Astrocyte (in vitro differentiated cells and primary cell): Measurements from ENCODE around the gene STX16. TPM values are rescaled to one million over a fixed set of nuclear protein-coding genes. Genes with fewer than 3 reads are reported as not detected.

Source experiments
- DNase-seq: peaks from one replicate; pipeline ENCODE4 v3.0.0-alpha.2; 2010; ENCODE audit warnings: low read depth
- FAIRE-seq: peaks from 2 replicates; lab custom pipeline; 2011; peaks lifted over from hg19 to GRCh38; lab: Jason Lieb, UNC
- H2AFZ ChIP-seq: 2 replicates; pipeline ENCODE4 v1.6.0; 2012; ENCODE audit warnings: low read depth, low read length, inconsistent platforms
- H3K27ac ChIP-seq: 2 replicates; pipeline ENCODE4 v1.5.1; 2011; ENCODE audit warnings: low read depth, low read length, inconsistent platforms
- H3K27me3 ChIP-seq: 2 replicates; pipeline ENCODE4 v1.6.0; 2011; ENCODE audit warnings: low read length, inconsistent platforms; ENCODE audit not compliant: insufficient read depth
- H3K36me3 ChIP-seq: 2 replicates; pipeline ENCODE4 v1.5.1; 2011; ENCODE audit warnings: low read length, inconsistent platforms; ENCODE audit not compliant: insufficient read depth
- H3K4me1 ChIP-seq: 2 replicates; pipeline ENCODE4 v1.5.1; 2011; ENCODE audit warnings: low read length, inconsistent platforms; ENCODE audit not compliant: insufficient read depth
- H3K4me2 ChIP-seq: 2 replicates; pipeline ENCODE4 v1.6.0; 2012; ENCODE audit warnings: low read length, inconsistent platforms
- H3K4me3 ChIP-seq: 2 replicates; pipeline ENCODE4 v1.5.1; 2011; ENCODE audit warnings: low read depth, mild to moderate bottlenecking, low read length, inconsistent platforms; ENCODE audit not compliant: insufficient read depth
- H3K79me2 ChIP-seq: 2 replicates; pipeline ENCODE4 v1.6.0; 2012; ENCODE audit warnings: mild to moderate bottlenecking, low read length, inconsistent platforms; ENCODE audit not compliant: insufficient read depth
- H3K9ac ChIP-seq: 2 replicates; pipeline ENCODE4 v1.6.0; 2012; ENCODE audit warnings: mild to moderate bottlenecking, low read length, inconsistent platforms
- H3K9me3 ChIP-seq: 2 replicates; pipeline ENCODE4 v1.5.1; 2012; ENCODE audit warnings: low read depth, mild to moderate bottlenecking, low read length, inconsistent platforms; ENCODE audit not compliant: insufficient read depth
- H4K20me1 ChIP-seq: 2 replicates; pipeline ENCODE4 v1.6.0; 2012; ENCODE audit warnings: low read length, inconsistent platforms; ENCODE audit not compliant: insufficient read depth
- H3K27ac Mint-ChIP-seq: one replicate; pipeline ENCODE4 v1.8.0; 2021; ENCODE audit warnings: mild to moderate bottlenecking, mixed read lengths; ENCODE audit not compliant: unreplicated experiment
- H3K27me3 Mint-ChIP-seq: one replicate; pipeline ENCODE4 v1.8.0; 2021; ENCODE audit warnings: low read depth, mixed read lengths; ENCODE audit not compliant: unreplicated experiment
- H3K36me3 Mint-ChIP-seq: one replicate; pipeline ENCODE4 v1.8.0; 2021; ENCODE audit warnings: low read depth, mixed read lengths; ENCODE audit not compliant: unreplicated experiment
- H3K4me1 Mint-ChIP-seq: one replicate; pipeline ENCODE4 v1.8.0; 2021; ENCODE audit warnings: low read depth, mixed read lengths; ENCODE audit not compliant: unreplicated experiment
- H3K4me3 Mint-ChIP-seq: one replicate; pipeline ENCODE4 v1.8.0; 2021; ENCODE audit warnings: mild to moderate bottlenecking, moderate library complexity, mixed read lengths; ENCODE audit not compliant: unreplicated experiment
- H3K9me3 Mint-ChIP-seq: one replicate; pipeline ENCODE4 v1.8.0; 2021; ENCODE audit warnings: mild to moderate bottlenecking, mixed read lengths; ENCODE audit not compliant: unreplicated experiment
- EZH2 ChIP-seq: IDR thresholded peaks from 2 replicates; pipeline ENCODE4 v1.6.1; 2012; ENCODE audit warnings: mild to moderate bottlenecking, low read length, inconsistent platforms; ENCODE audit not compliant: insufficient read depth
- total RNA-seq: library from RNA; stranded (reverse); gene quantifications from 2 replicates; pipeline ENCODE4 v1.2.1, GENCODE V29; 2021
- TF ChIP-seq, protein P1 (sequence below): IDR thresholded peaks from 2 replicates; pipeline ENCODE4 v1.5.1; 2011; ENCODE audit warnings: low read depth, mild to moderate bottlenecking, inconsistent platforms, low read length, moderate library complexity; ENCODE audit not compliant: insufficient read depth

The STX16 gene
- total RNA-seq, 1 donor from 2014 or later = 59.3 TPM

DNA sequence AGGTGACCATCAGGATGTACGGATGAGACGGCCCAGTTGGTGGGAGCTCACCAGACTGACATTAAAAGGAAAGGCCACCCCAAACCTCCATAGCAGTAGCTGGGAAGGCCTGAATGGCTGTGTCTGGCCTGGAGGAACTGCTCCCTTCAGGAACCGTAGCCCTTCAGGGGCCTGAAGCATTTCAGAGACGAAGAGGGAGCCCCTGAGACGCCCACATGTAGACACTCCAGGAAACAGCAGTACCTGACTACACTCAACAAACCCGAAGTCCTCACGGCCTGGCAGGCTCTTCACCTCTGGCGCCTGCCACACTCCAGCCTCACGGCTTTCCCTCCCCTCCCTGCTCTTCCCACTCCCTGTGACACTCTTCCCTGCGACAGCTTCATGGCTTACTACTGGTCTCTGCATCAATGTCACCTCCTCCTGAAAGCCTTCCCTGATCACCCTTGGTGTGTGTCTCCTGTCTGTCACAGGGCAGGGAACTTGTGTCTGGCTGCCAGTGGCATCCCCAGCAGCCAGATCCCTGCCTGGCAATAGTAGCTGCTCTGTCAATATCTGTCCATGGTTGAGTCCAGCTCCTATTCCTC lies 14.6 kb upstream of the STX16 start:
- peaks cover 5% of the 10 kb centered on the region for H3K9me3 Mint-ChIP-seq

GRCh38 chr20:58636983-58637421 lies 14.1 kb upstream of the STX16 start:
- peaks cover 3% of the 10 kb centered on the region for H3K27me3 Mint-ChIP-seq
- DNase-seq = no peak
- H3K27ac Mint-ChIP-seq = no peak overlapping the region
- Histone ChIP-seq H3K4me1 (peaks cover 15% of the 10 kb centered on the region), H4K20me1 (no peaks in the 10 kb centered on the region), H3K9me3 (no peaks in the 10 kb centered on the region), H3K36me3 (no peaks in the 10 kb centered on the region), H3K9ac (no peak overlapping the region), H3K4me3 (no peak overlapping the region), H3K4me2 (no peak overlapping the region), H2AFZ (no peak overlapping the region), H3K27ac (no peak overlapping the region), H3K27me3 (no peaks in the 10 kb centered on the region), H3K79me2 (no peaks in the 10 kb centered on the region)
- FAIRE-seq = no peak
- peaks cover 8% of the 10 kb centered on the region for H3K36me3 Mint-ChIP-seq
- TF ChIP-seq, protein P1, sequence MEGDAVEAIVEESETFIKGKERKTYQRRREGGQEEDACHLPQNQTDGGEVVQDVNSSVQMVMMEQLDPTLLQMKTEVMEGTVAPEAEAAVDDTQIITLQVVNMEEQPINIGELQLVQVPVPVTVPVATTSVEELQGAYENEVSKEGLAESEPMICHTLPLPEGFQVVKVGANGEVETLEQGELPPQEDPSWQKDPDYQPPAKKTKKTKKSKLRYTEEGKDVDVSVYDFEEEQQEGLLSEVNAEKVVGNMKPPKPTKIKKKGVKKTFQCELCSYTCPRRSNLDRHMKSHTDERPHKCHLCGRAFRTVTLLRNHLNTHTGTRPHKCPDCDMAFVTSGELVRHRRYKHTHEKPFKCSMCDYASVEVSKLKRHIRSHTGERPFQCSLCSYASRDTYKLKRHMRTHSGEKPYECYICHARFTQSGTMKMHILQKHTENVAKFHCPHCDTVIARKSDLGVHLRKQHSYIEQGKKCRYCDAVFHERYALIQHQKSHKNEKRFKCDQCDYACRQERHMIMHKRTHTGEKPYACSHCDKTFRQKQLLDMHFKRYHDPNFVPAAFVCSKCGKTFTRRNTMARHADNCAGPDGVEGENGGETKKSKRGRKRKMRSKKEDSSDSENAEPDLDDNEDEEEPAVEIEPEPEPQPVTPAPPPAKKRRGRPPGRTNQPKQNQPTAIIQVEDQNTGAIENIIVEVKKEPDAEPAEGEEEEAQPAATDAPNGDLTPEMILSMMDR = peak; percentile 33
- TF ChIP-seq EZH2 = no peak
- peaks cover 5% of the 10 kb centered on the region for H3K9me3 Mint-ChIP-seq
- H3K4me3 Mint-ChIP-seq = no peak overlapping the region
- H3K4me1 Mint-ChIP-seq = peaks cover 14% of the 10 kb centered on the region

More for the DNA sequence above, 14.6 kb upstream of the STX16 start:
- Mint-ChIP-seq H3K4me1 (peaks cover 14% of the 10 kb centered on the region), H3K27me3 (peaks cover 3% of the 10 kb centered on the region), H3K27ac (no peak overlapping the region), H3K4me3 (no peak overlapping the region), H3K36me3 (peaks cover 8% of the 10 kb centered on the region)
- Histone ChIP-seq H3K79me2 (no peaks in the 10 kb centered on the region), H3K27me3 (no peaks in the 10 kb centered on the region), H4K20me1 (no peaks in the 10 kb centered on the region), H2AFZ (no peak overlapping the region), H3K9me3 (no peaks in the 10 kb centered on the region), H3K9ac (no peak overlapping the region), H3K4me2 (no peak overlapping the region), H3K4me1 (peaks cover 15% of the 10 kb centered on the region), H3K36me3 (no peaks in the 10 kb centered on the region), H3K4me3 (no peak overlapping the region), H3K27ac (no peak overlapping the region)
- no peak for DNase-seq
- TF ChIP-seq EZH2 = no peak
- TF ChIP-seq, protein P1 = no peak
- FAIRE-seq = no peak

DNA sequence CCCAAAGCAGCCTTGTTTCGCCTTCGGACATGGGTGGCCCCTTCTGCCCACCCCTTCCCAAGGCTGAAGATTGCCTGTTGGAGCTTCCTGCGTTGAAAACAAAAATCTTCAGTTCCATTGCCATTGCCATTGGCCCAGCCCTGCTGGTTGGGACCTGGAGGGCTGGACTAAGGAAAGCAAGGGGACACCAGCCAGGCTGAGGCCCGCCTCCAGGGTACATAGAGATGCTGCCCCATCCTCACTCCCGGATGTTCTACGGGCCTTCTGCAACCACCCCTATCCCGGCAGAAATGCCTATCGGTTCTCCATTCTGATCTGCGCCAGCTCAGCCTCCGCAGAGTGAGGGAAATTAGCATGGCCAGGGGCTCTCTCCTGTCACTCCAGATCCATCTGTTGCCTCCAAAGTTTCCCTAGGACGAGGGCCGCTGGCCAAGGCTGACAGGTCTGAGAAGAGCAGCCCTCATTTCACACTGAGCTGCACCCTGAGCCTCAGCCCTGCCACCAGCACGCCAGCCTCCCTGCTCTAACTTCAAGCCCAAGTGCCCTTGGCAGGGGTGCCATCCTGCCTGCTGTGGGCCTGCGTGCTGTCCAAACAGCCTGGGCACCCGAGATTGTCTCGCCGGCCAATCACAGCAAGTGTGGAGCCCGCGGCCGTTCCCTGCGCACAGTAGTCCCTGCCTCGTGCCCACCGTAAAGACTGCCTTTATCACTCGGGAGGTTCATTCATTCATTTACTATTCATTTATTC lies 13.4 kb upstream of the STX16 start:
- Mint-ChIP-seq H3K27ac (no peak overlapping the region), H3K9me3 (peaks cover 5% of the 10 kb centered on the region), H3K4me1 (peaks cover 14% of the 10 kb centered on the region), H3K27me3 (peaks cover 3% of the 10 kb centered on the region), H3K36me3 (peaks cover 6% of the 10 kb centered on the region), H3K4me3 (no peak overlapping the region)
- Histone ChIP-seq H3K4me3 (no peak overlapping the region), H3K4me2 (no peak overlapping the region), H2AFZ (no peak overlapping the region), H3K4me1 (peaks cover 15% of the 10 kb centered on the region), H3K9ac (no peak overlapping the region), H3K27me3 (no peaks in the 10 kb centered on the region), H3K27ac (no peak overlapping the region), H4K20me1 (no peaks in the 10 kb centered on the region), H3K9me3 (no peaks in the 10 kb centered on the region), H3K79me2 (no peaks in the 10 kb centered on the region), H3K36me3 (no peaks in the 10 kb centered on the region)
- DNase-seq (no peak), FAIRE-seq (no peak)
- TF ChIP-seq, protein P1 = no peak
- no peak for TF ChIP-seq EZH2
